SK-N-MC (cell line): ENCODE results near the gene SLC5A10.

ENCODE experiments used
- EZH2 ChIP-seq: fragments of 200-600 bp; sonication (generic); IDR thresholded peaks from one replicate; pipeline ENCODE4 v1.6.1; 2017; ENCODE audit warnings: antibody characterized with exemption
- FOXP2 ChIP-seq: optimal IDR thresholded peaks from 2 replicates; pipeline ENCODE3; 2011; ENCODE audit warnings: mild to moderate bottlenecking, moderate library complexity; ENCODE audit not compliant: insufficient read depth; ENCODE audit errors: extremely low read length, control extremely low read depth
- POLR2AphosphoS5 ChIP-seq: IDR thresholded peaks from 2 replicates; pipeline ENCODE4 v1.6.1; 2012; ENCODE audit warnings: mild to moderate bottlenecking, low read depth, low read length, borderline replicate concordance

- TF ChIP-seq EZH2 (no peak), POLR2AphosphoS5 (no peak), FOXP2 (no peak)
Observed at GRCh38 chr17:18967916-18968315, 16.0 kb downstream of the SLC5A10 start.
